SKM-1 treated with dmso at 0.1 percent for 144 hours (cell line): Measurements from ENCODE around the gene DHX30.
A peak's percentile ranks its signal among the peaks of the same experiment; 100 is the strongest.
"Not testable (repeated sequence)": the region's sequence is repeated elsewhere in the genome, so short reads cannot be mapped to it uniquely, and the experiment has no call there.

Experiments used
- DNase-seq: peaks from one replicate; lab custom pipeline; 2025; ENCODE audit not compliant: unreplicated experiment; lab: John Stamatoyannopoulos, UW

Gene DHX30

GRCh38 chr3:47803480-47804025 lies 615 bp downstream of the DHX30 start:
- DNase-seq: no peak

GRCh38 chr3:47804577-47804976 lies 1.6 kb downstream of the DHX30 start:
- DNase-seq: no peak

GRCh38 chr3:47813551-47814177 lies 10.7 kb downstream of the DHX30 start:
- no peak for DNase-seq

- no peak for DNase-seq
Measured at GRCh38 chr3:47817609-47818008, 14.7 kb downstream of the DHX30 start.

DNA sequence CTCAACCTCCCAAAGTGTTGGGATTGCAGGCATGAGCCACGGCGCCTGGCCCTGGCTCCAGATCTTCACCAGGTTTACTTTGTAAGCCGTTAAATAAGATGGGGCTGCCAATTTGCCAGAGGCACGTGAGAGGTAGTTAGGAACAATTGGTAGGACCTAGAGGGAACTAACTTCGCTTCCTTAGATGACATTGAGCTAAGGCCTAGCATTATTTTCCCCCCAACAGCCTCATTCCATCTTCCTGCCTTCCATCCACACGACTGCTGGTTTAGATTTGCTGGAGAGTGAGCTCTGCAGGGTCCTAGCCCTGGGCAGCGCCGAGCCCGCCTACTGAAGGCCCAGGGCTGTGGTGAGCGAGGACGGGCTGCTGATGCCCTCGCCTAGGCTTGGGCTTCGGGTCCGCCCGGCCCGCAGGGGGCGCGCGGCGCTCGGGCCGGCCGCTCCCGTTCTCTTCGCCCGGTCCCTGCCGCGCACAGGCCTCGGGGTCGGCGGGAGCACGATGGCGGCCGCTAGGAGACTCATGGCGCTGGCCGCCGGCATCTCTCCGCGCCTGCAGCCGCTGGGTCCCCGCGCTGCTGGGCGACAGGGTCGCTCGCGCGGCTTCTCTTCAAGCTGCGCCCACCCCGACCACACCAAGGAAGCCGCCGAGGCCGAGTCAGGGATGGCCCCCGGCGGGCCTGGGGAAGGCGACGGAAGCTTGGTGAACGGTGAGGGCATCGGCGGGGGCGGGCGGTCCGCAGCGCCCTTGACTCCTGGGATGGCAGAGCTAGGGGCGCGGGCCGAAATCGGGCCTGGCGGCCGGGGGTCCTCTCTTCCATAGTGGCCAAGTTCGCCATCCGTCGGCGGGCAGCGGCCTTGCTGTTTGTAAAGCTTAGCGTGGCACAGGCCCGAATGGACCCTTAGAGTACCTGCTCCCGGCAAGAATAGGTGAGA lies 21.9 kb downstream of the DHX30 start:
- DNase-seq: peak; percentile 53

- no peak for DNase-seq
Measured at GRCh38 chr3:47825590-47825989, 22.7 kb downstream of the DHX30 start.

DNA sequence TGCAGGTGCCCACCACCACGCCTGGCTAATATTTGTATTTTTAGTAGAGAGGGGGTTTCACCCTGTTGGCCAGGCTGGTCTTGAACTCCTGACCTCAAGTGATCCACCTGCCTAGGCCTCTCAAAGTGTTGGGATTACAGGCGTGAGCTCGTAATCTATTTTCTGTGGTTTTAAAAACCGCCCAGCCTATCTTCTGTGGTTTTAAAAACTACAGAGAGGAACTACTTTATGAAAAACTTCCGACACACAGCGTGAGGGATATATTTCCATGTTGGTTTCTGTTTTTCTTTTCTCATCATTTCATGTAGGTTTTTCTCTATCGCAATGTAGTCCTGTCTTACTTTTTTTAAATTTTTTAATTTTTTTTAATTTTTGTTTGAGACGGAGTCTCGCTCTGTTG lies 26.5 kb downstream of the DHX30 start:
- not testable (repeated sequence) for DNase-seq

DNA sequence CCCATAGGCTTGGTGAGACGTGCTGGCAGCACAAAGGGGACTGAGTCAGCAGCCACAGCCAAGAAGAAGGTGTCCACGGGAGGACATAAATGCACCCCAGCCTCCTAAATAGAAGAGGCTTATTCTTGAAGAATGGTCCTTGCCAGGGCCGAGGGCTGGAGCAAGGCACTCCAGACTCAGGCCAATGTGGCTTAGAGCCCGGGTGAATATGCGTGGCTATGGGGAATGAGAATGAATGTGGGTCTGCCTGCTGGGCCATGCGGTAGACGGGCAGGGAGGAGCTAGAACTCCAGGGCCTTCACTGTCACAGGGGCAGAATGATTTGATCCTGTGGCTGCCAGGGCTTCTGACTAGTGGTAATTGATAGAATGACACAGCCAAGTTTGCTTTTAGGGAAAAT lies 34.0 kb downstream of the DHX30 start:
- DNase-seq: no peak

DNA sequence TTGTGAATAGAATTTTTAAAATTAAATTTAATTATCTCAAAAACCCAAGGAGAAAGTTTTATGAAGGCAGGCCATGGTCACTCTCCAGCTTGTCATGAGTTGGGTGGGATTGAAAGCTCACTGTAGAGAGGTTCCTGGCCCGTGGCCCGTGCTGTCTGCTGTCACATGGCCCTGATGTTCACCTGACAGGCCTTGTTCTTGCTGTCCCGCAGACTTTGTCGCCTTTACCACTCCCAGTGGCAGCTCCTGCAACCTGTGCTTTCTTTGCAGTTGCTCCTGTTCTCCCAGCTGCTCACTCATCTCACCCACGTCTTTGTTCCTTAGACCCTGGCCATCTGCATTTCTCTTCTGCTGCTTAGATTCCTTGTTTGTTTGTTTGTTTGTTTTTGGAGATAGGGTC lies 35.6 kb downstream of the DHX30 start:
- no peak for DNase-seq

GRCh38 chr3:47841786-47842349 lies 38.9 kb downstream of the DHX30 start:
- DNase-seq: no peak

GRCh38 chr3:47846186-47846879 lies 43.4 kb downstream of the DHX30 start:
- no peak for DNase-seq

GRCh38 chr3:47846880-47847248 lies 43.9 kb downstream of the DHX30 start:
- DNase-seq: no peak

DNA sequence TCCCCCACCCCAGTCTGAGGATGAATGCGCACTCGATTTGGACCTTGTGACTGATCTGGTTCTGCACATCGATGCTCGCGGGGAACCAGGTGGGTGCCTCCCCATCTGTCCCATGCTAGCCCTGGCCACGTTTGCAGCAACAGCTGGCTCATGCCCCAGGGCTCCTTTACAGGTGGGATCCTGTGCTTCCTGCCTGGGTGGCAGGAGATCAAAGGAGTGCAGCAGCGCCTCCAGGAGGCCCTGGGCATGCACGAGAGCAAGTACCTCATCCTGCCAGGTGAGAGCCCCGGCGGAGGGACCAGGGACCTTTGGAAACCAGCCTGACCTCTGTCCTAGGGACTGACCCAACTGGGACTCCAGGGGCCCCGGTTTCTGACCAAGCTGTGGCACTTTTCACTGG lies 44.3 kb downstream of the DHX30 start:
- DNase-seq: no peak

- no peak for DNase-seq
Measured at GRCh38 chr3:47847801-47848518, 45.0 kb downstream of the DHX30 start.

GRCh38 chr3:47848599-47849117 lies 45.7 kb downstream of the DHX30 start:
- no peak for DNase-seq

GRCh38 chr3:47849186-47849698 lies 46.3 kb downstream of the DHX30 start:
- DNase-seq: no peak

- DNase-seq: peak; percentile 46
Measured at GRCh38 chr3:47849699-47850563, 47.0 kb downstream of the DHX30 start.

GRCh38 chr3:47850564-47851410 lies 47.8 kb downstream of the DHX30 start:
- DNase-seq: no peak
